HG02759 (cell line): ENCODE data around the gene FXYD6.

Experiments used
- ATAC-seq: cut with Tn5 transposase; IDR thresholded peaks from one replicate; pipeline ENCODE4 v1.9.1; 2021; ENCODE audit warnings: mild to moderate bottlenecking, moderate library complexity; ENCODE audit not compliant: unreplicated experiment

Gene FXYD6

DNA sequence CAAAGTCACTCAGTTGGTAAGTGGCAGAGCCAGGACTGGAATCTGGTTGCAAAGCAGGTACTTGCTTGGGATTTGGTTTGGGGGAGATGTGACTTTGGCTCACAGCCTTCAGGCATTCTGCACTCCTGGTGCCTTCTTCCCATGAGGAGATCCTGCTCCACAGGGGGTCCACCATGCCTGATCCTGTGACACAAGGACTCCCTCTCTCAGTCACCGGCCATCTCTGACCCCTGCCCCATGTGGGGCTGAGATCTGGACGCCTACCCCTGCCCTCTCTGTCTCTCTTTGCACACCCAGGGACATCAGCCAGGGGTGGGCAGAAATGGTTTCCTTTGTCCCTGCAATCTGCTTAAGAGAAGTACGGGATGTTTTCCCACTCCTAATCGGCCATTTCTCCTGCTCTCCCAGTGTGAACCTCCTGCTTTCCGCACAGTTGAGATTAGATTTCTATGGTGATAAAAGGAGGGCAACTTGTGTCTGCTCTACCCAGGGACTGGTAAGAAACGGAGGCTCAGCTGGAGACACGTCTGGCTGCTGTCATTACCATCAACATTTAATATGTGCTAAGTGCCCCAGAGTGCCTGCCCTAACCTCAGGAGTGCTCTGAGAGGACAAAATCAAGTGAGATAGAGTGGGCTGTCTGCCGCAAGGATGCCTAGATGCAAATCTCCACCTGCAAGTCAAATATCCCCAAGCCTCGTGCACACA, 11.1 kb upstream of the FXYD6 start:
- no peak for ATAC-seq

DNA sequence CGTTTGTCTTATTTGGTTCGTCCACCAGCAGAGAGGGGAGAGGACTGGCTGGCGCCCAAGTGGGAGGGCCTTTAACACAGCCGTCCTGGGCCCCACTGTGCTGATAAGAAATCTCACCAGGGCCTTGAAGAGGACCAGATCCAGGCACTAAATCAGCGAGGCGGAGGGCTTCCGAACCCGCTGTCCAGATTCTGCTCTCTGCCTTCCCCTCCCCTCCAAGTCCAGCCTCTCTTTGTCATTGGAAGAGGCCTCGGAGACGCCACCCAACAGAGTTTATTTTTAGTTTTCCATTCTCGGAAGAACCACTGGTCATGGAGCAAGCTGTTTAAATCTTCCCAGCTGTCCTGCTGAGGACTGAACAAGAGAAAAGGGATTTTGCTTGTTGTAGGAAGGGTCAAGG, 9.3 kb upstream of the FXYD6 start:
- no peak for ATAC-seq

DNA sequence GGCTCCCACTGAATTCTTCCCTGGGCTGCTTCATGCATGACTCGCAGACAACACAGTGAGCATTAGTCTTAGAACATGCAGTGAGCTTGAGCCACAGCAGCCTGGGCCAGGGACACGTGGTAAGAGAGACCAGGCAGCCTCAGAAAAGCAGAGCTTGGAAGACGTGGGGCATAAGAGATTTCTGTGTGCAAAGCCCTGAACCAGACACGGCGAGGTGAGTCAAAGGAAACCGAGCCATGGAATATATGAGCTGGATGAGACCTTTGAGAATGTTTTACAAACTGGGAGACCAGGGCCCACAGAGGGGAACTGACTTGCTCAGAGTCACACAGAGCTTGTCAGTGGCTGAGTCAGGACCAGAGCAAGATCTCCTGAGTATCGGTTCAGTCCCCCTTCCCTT, 8.5 kb upstream of the FXYD6 start:
- ATAC-seq = no peak

- ATAC-seq = no peak
Measured at GRCh38 chr11:117883063-117883462, 6.6 kb upstream of the FXYD6 start.

DNA sequence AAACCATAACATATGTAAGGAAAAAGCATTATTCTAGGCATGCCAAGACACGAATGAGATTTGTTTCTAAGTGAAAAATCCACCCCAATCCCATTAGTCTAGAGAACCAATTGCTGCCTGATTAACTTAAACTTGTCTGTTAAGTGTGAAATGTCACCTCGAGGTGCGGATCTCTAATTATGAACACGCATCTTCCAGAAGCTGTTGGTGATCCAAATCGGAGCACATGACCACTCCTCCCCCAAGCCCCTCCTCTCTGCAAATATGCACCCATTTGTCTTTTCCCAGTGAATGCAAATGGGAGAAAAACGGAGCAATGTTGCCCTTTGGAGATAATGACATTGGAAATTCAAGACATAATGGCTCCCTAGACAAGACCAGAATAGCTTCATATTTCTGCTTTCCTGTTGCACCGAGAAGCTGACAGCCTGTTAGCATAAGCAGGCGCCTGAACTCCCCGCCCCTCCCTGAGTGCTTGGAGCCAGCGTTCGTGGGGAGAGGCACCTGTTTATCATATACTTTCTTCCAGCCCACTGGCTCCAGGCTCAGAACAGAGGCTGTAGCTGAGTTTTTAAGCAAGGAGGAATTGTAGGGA, 6.0 kb upstream of the FXYD6 start:
- ATAC-seq = no peak

- ATAC-seq = no peak
Measured at GRCh38 chr11:117881217-117881616, 4.8 kb upstream of the FXYD6 start.

- ATAC-seq = no peak
Measured at GRCh38 chr11:117879516-117880480, 3.3 kb upstream of the FXYD6 start.

GRCh38 chr11:117878939-117879475, 2.5 kb upstream of the FXYD6 start:
- ATAC-seq = no peak

DNA sequence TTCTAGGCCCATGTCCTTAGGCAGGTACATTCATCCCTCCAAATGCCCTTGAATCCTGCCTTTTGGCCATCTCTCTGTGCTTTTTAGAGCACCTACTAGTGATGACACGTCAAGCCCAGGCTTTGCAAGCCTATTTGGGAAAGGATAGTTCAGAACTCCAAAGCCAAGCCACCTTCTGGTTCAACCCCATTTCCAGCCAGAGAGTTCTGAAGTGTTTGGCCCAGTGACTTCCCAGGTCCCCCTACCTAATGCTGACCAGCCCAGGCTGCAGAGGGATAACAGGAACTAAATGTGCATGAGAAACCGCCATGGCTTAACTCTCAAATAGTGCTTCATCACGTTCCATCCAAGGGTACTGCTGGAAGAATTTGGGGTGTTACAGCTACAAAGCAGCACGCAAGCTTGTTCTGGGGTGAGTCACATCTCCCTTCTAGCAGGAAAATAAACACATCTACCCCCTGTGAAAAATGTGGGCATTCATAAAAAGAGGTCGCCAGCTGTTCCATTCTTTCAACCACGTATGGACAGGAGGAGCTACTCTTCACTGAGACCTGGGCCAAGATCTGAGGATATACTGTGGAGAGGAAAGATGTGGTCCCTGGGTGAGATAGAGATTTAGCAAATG, 2.0 kb upstream of the FXYD6 start:
- ATAC-seq = no peak

GRCh38 chr11:117877120-117877784, 794 bp upstream of the FXYD6 start:
- ATAC-seq = no peak

GRCh38 chr11:117876059-117876340, 458 bp downstream of the FXYD6 start:
- no peak for ATAC-seq

DNA sequence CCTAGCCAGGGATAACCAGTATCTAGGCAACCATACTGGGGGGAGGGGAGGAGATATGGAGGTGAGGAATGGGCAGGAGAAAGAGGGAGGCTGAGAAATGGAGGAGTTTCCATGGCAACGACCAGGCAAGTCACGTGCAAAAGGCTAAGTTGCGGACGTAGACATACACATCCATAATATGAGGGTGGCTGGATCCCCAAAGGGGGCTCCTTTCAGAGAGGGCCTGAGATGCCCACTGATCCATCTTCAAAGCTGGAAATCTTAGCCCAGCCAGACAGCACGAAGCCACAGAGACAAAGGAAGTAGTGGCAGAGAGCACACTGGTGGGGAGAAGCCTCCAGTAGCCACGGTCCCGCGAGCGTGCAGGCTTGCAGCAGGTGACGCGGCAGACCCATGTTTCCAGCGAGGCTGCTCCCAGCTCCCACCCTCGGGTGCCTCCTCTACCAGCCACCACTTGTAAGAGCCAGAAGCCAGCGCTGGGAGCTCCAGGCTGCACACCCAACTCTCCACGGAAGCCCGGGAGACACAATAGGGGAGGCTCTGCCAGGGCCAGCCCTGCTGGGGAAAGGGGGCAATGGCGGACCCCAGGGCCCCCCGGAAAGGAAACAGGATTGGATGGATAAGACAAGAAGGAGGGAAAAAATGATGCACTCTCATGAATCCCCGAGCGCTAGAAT, 938 bp downstream of the FXYD6 start:
- no peak for ATAC-seq

GRCh38 chr11:117874910-117875381, 1.5 kb downstream of the FXYD6 start:
- ATAC-seq = no peak

GRCh38 chr11:117874253-117874909, 2.1 kb downstream of the FXYD6 start:
- ATAC-seq = no peak

DNA sequence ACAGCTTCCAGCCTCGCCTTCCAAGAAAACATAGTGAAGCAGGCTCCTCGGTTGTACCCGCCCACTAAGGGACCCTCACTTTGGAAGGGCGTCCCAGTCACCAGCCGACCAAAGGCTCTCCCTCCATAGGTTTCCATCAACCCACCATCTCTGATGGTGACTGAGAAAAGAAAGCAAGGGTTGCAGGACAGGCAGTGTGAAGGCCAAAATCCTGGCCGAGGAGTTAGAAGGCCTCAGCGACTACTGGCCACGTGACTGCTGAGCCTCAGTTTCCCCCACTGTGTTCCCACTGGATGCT, 2.7 kb downstream of the FXYD6 start:
- ATAC-seq = no peak

DNA sequence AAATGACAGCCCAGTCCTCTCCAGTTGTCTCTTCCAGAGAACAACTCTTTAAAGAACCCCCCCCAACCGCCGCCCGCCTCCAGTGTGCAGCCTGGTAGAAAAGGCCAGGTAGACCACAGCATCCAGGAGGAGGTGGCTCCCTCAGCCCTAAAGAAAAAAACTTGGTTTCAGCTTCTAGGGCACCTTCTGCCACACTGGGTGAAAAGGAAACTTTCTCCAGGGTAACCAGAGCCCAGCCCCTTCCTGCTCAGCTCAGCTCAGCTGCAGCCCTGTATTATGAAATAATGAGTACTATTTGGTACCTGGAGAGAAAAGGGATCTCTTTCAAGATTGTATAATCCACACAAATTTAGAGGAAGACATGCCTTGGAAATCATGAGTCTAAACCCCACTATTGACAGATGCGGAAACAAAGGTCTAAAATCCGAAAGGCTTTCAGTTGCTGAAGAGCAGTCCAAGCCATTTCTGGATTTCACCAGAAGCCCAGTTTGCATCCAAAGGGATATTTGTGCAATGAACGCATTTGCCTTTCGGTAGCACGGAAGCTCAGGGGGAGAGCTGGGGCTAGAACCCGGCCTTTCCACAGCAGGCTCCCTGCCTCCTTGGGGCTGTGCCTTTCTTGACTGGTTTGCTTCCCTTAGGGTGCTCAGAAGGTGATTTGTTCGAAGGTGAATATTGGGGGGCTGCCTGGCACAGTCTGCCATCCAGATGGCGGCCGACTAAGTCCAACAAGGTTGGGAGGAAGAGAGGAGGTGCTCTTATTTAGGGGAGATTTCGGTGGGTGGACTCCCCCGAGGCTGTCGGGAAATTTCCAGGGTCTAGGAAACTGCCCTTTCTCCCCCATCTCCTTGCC, 3.3 kb downstream of the FXYD6 start:
- no peak for ATAC-seq

DNA sequence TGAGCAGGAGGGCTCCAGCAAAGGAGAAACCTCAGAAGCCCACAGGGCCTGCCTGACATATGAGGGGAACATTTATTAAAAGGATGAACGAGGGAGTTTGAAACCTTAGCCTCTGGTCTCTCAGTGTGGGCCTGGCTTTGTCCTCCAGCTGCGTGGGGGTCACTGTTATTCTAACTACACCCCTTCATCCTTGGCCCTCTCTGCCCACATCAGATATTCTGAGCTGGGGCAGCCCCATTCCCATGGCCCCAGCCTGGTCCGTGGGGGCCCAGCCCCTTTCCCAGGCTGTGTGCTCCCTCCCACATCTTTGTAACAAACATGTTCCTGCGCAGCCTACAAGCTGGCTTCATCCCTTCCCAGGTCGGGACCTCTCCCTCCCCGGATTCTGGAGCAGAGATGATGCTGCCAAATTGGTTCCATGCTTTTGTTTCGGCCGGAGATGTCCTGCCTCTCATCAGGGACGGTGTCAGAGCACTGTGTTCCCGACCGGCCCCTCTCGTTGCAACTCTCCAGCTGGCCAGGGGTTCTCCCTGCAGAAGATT, 4.0 kb downstream of the FXYD6 start:
- no peak for ATAC-seq

DNA sequence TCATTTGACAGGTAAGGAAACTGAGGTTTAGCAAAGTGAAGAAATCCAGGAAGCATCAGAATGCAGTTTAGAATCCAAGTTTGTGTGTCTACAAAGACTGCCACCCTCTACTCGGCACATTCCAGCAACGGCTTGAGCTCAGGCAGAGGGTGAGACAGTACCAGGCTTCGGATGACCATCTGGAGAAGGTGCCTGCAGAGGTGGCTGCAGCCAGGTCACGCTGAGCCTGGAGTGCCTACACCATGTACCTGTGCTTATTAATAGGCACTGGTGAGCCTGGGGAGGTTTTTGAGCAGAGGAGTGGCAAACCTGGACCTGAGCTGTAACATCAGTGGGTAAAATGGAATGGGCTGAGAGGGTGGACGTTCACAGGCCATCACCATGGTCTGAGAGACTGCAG, 4.7 kb downstream of the FXYD6 start:
- ATAC-seq = no peak

DNA sequence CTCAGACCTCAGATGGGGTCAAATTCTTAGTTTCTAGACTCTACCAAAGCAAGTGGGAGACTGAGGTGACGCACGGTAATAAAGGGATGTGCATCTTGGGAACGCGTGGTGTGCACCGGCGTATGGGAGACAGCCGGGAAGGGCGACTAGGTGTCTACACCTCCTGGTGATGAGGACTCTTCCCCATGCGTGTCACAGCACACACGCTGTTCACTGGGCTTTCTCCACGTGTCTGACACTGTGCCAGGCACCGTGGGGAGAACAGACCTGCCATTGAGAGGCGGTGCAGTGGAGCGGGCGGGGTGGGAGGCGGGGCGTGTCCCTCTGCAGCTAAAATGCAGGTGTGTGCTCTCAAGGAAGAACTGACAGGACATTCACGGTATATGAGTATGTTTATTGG, 5.3 kb downstream of the FXYD6 start:
- no peak for ATAC-seq
